Endothelial cell of umbilical vein (primary cell): ENCODE measurements around the gene IL1RL2. TPM values are rescaled to one million over a fixed set of nuclear protein-coding genes. Genes with fewer than 3 reads are reported as not detected.

Experiments
- BruUV-seq: library from RNA; stranded (reverse); fragments of 400-500 nt; replicated peaks from 2 replicates; lab custom pipeline; 2021; lab: Mats Ljungman, UMichigan
- CTCF ChIA-PET: fragments of 300-600, 350-600 bp; sonication (Branson Sonifier 250); formaldehyde crosslinking; loops from one replicate; lab custom pipeline; 2021; ENCODE audit warnings: antibody characterized with exemption, inconsistent platforms; lab: Charles Lee
- POLR2A ChIA-PET: fragments of 300-600, 350-600 bp; sonication (Branson Sonifier 250); formaldehyde crosslinking; loops from one replicate; lab custom pipeline; 2021; ENCODE audit warnings: antibody characterized with exemption, inconsistent platforms; lab: Charles Lee
- DNase-seq: peaks from one replicate; pipeline ENCODE4 v3.0.0-alpha.2; 2011; ENCODE audit warnings: low read depth, low spot score
- FAIRE-seq: peaks from 2 replicates; lab custom pipeline; 2011; peaks lifted over from hg19 to GRCh38; lab: Jason Lieb, UNC
- H2AFZ ChIP-seq: 2 replicates; pipeline ENCODE4 v1.6.0; 2012; ENCODE audit warnings: low read depth, low read length, control low read depth, inconsistent platforms
- H3K27ac ChIP-seq: 2 replicates; pipeline ENCODE4 v1.5.1; 2011; ENCODE audit warnings: low read depth, mild to moderate bottlenecking, control low read depth, low read length, moderate library complexity; ENCODE audit not compliant: insufficient read depth
- H3K27me3 ChIP-seq, 2 experiments: 2 replicates each; pipeline versions ENCODE4 v1.6.0 to v1.6.1; 2011; ENCODE audit warnings: low read length in 2 of 2, mixed read lengths in 1 of 2; ENCODE audit not compliant: control insufficient read depth in 2 of 2, insufficient read depth in 2 of 2
- H3K36me3 ChIP-seq, 2 experiments: 2 replicates in 1 of 2; 3 replicates in 1 of 2; pipeline ENCODE4 v1.5.1; 2011; ENCODE audit warnings: low read length in 2 of 2, mild to moderate bottlenecking in 1 of 2, moderate library complexity in 1 of 2; ENCODE audit not compliant: control insufficient read depth in 2 of 2, insufficient read depth in 2 of 2; ENCODE audit errors: extremely low read depth in 1 of 2
- H3K4me1 ChIP-seq: 3 replicates; pipeline ENCODE4 v1.5.1; 2011; ENCODE audit warnings: mild to moderate bottlenecking, low read length; ENCODE audit not compliant: control insufficient read depth, insufficient read depth; ENCODE audit errors: extremely low read depth
- H3K4me2 ChIP-seq: 2 replicates; pipeline ENCODE4 v1.6.1; 2011; ENCODE audit warnings: low read length, control low read depth, mixed read lengths; ENCODE audit not compliant: insufficient read depth
- H3K4me3 ChIP-seq, 3 experiments: fragments of 200-600 bp in 1 of 3; sonication (generic), shearing (Covaris generic) in 1 of 3; replicated peaks in 1 of 3; 2 replicates each; pipeline ENCODE4 v1.5.1; 2011 to 2016; ENCODE audit warnings: control low read depth in 3 of 3, low read length in 3 of 3, mild to moderate bottlenecking in 2 of 3, inconsistent platforms in 1 of 3, low read depth in 1 of 3, moderate library complexity in 1 of 3; ENCODE audit not compliant: insufficient read depth in 1 of 3
- H3K79me2 ChIP-seq: 2 replicates; pipeline ENCODE4 v1.6.0; 2012; ENCODE audit warnings: low read length, inconsistent platforms; ENCODE audit not compliant: control insufficient read depth, insufficient read depth
- H3K9ac ChIP-seq: replicated peaks from 2 replicates; pipeline ENCODE3; 2011; ENCODE audit warnings: low read length, control low read depth; ENCODE audit not compliant: insufficient read depth; ENCODE audit errors: extremely low read depth
- H3K9me1 ChIP-seq: replicated peaks from 3 replicates; pipeline ENCODE4 v1.6.0; 2011; ENCODE audit warnings: mild to moderate bottlenecking, low read length; ENCODE audit not compliant: control insufficient read depth, insufficient read depth; ENCODE audit errors: extremely low read depth
- H3K9me3 ChIP-seq: replicated peaks from 2 replicates; pipeline ENCODE4 v1.5.1; 2012; ENCODE audit warnings: low read length, inconsistent platforms; ENCODE audit not compliant: control insufficient read depth, insufficient read depth
- H4K20me1 ChIP-seq: replicated peaks from 2 replicates; pipeline ENCODE3; 2011; ENCODE audit warnings: mild to moderate bottlenecking, low read length; ENCODE audit not compliant: control insufficient read depth, insufficient read depth; ENCODE audit errors: extremely low read depth
- CTCF ChIP-seq, 2 donors: IDR thresholded peaks; 1 replicate in 1 of 2; 2 replicates in 1 of 2; pipeline ENCODE4 v1.5.1; 2011; ENCODE audit warnings: low read length in 2 of 2, mild to moderate bottlenecking in 2 of 2, moderate library complexity in 2 of 2, control low read depth in 1 of 2, inconsistent platforms in 1 of 2, low read depth in 1 of 2; ENCODE audit not compliant: insufficient read depth in 1 of 2; ENCODE audit errors: extremely low read depth in 1 of 2
- EZH2 ChIP-seq: IDR thresholded peaks from 2 replicates; pipeline ENCODE4 v1.6.1; 2012; ENCODE audit warnings: borderline replicate concordance, low read depth, mild to moderate bottlenecking, moderate library complexity, low read length, inconsistent platforms; ENCODE audit not compliant: severe bottlenecking
- GATA2 ChIP-seq: IDR thresholded peaks from 2 replicates; pipeline ENCODE4 v1.7.0; 2011; ENCODE audit warnings: low read depth, mild to moderate bottlenecking, moderate library complexity, mixed read lengths, low read length; ENCODE audit not compliant: insufficient read length, insufficient read depth
- JUN ChIP-seq: IDR thresholded peaks from 2 replicates; pipeline ENCODE4 v1.6.1; 2011; ENCODE audit warnings: borderline replicate concordance, low read depth; ENCODE audit not compliant: insufficient read length, insufficient read depth
- MAX ChIP-seq: IDR thresholded peaks from 2 replicates; pipeline ENCODE4 v1.6.1; 2011; ENCODE audit not compliant: insufficient read depth, insufficient read length
- MYC ChIP-seq: IDR thresholded peaks from one replicate; pipeline ENCODE4 v1.6.1; 2011; ENCODE audit warnings: mild to moderate bottlenecking, low read depth, low read length
- POLR2AphosphoS5 ChIP-seq: IDR thresholded peaks from 2 replicates; pipeline ENCODE4 v1.6.1; 2012; ENCODE audit warnings: low read depth, mild to moderate bottlenecking, control low read depth, low read length, moderate library complexity; ENCODE audit not compliant: insufficient read depth
- dilution Hi-C: fragments of 300-500 bp; cut with MboI; formaldehyde crosslinking; loops from one replicate; pipeline ENCODE4 v1.15.0; 2019; ENCODE audit warnings: low sequenced_read_pairs; ENCODE audit not compliant: extremely low pct_ligation_motif_present
- intact Hi-C: fragments of 100-400 bp; cut with micrococcal nuclease; formaldehyde crosslinking; loops from one replicate; pipeline ENCODE4 v1.10.0; 2022
- polyA plus RNA-seq, 4 experiments: library from polyadenylated mRNA; depleted of rRNA in 3 of 4; stranded (reverse) in 3 of 4; unstranded in 1 of 4; fragments of >200 nt; gene quantifications; 2 replicates each; pipeline versions ENCODE4 v1.2.1 to v1.2.3, GENCODE V29; 2011 to 2012; ENCODE audit warnings: missing spikeins in 1 of 4
- total RNA-seq: library from RNA; stranded (reverse); gene quantifications from 2 replicates; pipeline ENCODE4 v1.2.3, GENCODE V29; 2021

Gene IL1RL2
- total and polyA plus RNA-seq, 2 donors (not counting 3 experiments of a cell fraction or from before 2014, with no cell fraction given) = 0.11 TPM; not detected in 1

GRCh38 chr2:102258025-102258385 is 71.2 kb downstream of the IL1RL2 start:
- DNase-seq = no peak
- Histone ChIP-seq H3K9me1 (no peaks in the 10 kb centered on the region), H3K27me3 (no peaks in the 10 kb centered on the region), H4K20me1 (no peaks in the 10 kb centered on the region), H3K4me1 (peaks cover 15% of the 10 kb centered on the region), H3K79me2 (no peaks in the 10 kb centered on the region), H3K9me3 (no peaks in the 10 kb centered on the region), H3K9ac (no peak overlapping the region), H3K27ac (peak overlapping the region; percentile 35), H3K4me3 (no peak overlapping the region), H3K36me3 (no peaks in the 10 kb centered on the region), H2AFZ (peak overlapping the region; percentile 2), H3K4me2 (no peak overlapping the region)
- no peak for TF ChIP-seq EZH2
- no peak for TF ChIP-seq MYC
- TF ChIP-seq GATA2 = no peak
- TF ChIP-seq MAX = no peak
- no peak for TF ChIP-seq JUN
- no peak for TF ChIP-seq POLR2AphosphoS5
- no peak for TF ChIP-seq CTCF (IDR thresholded peaks at IDR 0.05; ENCODE audit: extremely low read depth in 1 of 2, insufficient read depth in 1 of 2, low read depth in 1 of 2, low read length in 2 of 2)
- TSS peak; percentile 52 for BruUV-seq
- dilution Hi-C loops (no loop called here), intact Hi-C loops (loop anchor here (5.0 kb wide), 2 partner anchors 44 to 79 kb away; no protein-coding TSS in a partner anchor)
- no peak for FAIRE-seq
- ChIA-PET POLR2A (no interaction called here), CTCF (interaction anchor here (2.4 kb wide), 1 partner anchor 18 kb away, joined by 11 read pairs; no protein-coding TSS in a partner anchor)
